NCI-H345 treated with DMSO at 0.1 percent for 48 hours (cell line): ENCODE results near the gene PCDH9.
A peak's percentile ranks its signal among the peaks of the same experiment; 100 is the strongest.
"Not testable (repeated sequence)": the region's sequence is repeated elsewhere in the genome, so short reads cannot be mapped to it uniquely, and the experiment has no call there.

Experiments
- DNase-seq: peaks from one replicate; lab custom pipeline; 2025; ENCODE audit not compliant: unreplicated experiment; lab: John Stamatoyannopoulos, UW

The PCDH9 gene

DNA sequence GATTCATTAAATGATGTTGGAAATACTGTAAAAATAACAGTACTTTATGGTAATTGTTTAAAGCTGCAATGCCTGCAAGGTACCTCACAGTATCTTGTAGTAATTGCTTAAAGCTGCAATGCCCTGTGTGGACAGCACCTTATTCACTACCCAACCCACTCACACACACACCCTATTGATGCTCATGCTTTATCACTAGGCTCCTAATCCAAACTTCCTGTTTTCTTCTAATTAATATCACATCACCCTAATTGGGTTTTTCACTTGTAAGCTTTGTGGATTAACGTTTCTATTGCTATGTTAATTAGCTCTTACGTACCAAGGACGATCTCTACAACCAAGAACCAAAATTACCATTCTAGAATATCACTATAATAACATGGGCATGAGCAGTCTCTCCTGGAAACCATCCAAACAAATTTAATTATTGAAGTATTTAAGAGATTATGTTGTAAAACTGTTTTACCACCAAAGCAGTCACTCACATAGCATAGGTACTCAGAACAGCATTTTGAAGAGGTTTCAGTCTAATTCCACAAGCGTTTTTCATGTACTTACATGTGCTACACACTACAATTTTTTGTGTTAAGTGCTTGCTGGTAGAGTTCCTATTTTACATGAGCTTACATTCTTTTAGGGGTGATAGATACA lies 303.8 kb downstream of the PCDH9 start:
- DNase-seq = no peak

DNA sequence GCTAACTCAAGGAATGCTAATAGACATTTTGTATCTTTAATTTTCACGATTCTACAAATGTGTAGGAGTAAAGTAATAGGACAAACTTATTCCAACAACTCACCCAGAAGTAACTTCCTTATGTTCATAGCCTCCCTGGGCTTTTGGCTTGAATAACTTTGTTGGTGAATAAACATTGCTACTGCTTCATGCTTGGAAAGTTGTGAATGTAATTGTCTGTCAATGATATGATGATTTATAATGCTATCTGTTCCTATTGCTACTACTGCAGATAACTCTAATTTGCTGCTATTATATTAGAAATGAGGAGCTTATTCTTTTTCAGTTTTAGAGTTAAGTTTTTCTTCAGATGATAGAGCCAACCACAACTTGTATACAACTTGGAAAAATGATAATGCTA lies 307.7 kb downstream of the PCDH9 start:
- no peak for DNase-seq

- DNase-seq = no peak
These were observed 308.7 kb downstream of the PCDH9 start for GRCh38 chr13:66921437-66921836.

DNA sequence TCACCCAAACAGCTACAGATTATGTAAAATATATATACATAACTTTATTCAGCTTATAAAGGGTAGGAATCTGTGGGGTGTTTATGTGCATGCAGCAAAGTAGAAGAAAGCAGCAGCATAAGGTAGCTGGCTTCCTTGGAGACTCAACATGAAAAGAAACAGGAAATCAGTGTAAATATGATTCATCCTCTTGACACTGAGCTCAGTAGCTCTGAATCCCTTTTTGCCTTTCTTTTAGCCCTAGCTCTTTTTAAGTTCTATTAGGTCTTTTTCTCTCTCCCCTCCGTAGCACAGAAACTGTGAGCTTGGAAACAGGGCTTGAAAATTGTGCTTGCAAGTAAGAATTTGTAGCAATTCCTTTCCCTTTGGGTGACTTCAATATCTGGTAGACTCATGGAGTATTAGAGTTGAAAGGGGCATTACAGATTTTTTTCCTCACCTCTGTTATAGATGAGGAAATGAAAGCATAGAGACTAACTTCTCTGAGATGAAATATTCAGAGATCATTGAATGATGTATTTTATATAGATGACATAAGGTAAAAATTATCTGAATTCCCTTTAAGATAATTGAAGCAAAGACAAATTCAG lies 314.4 kb downstream of the PCDH9 start:
- DNase-seq = no peak

DNA sequence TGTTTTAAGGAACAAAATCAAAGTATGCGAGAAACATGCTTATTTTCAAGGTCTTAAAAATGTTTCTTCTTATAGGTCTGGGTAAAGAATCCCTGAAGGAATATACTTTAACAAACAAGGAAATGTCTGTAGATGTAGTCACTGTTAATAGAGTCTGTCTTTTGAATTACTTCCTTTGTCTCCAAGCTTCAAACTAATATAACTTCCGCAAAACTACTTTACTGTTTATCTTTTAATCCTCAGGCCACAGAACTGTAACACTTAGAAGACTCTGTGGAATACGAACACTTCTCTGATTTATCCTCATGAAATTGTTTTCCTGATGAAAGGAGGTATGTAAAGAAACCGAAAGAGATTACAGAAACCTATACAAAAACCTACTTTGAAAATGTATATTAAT lies 316.0 kb downstream of the PCDH9 start:
- no peak for DNase-seq

DNA sequence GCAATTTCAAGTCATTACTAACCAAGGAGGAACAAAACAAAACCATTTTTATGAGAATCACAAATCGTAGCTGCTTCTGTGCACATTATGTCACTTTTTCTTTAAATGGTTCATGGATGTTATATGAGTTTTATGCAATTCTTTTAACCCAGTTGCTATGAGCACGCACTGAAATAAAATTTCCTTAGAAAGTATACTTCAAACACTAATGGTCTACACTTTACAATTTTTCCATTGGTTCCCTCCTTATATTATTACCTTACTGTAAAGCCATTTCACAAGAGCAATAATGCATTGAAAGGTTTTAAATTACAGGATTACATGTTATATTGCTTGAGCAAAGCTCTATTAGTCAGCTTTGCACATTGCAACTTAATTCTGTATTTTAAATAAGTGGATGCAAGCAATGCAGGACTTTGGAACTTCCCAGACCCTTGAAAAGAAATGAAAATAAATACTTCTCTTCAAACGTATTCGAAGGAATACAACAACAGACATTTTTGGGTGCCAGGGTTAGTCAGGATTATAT lies 318.7 kb downstream of the PCDH9 start:
- DNase-seq = no peak

- no peak for DNase-seq
These were observed 330.2 kb downstream of the PCDH9 start for GRCh38 chr13:66899955-66900354.

- DNase-seq = no peak
These were observed 333.2 kb downstream of the PCDH9 start for GRCh38 chr13:66896933-66897332.

DNA sequence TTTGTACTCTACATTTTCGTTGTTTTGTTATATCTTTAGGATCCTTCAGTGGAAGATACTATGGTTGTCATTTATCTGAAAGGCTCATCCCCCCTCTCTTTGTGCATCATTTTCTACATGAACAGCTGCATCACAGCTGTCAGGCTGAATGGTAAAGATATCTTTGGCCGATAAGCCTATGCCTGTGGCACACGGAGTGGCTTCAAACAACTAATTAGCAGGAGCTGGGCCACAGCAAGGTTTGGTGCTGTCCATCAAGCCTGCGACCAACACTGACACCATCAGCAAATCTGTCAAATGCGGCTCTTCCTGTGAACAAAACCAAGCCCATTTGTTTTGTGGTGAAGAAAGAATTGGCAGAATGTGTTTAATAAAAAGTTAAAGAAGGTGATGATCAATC lies 334.4 kb downstream of the PCDH9 start:
- DNase-seq = no peak

DNA sequence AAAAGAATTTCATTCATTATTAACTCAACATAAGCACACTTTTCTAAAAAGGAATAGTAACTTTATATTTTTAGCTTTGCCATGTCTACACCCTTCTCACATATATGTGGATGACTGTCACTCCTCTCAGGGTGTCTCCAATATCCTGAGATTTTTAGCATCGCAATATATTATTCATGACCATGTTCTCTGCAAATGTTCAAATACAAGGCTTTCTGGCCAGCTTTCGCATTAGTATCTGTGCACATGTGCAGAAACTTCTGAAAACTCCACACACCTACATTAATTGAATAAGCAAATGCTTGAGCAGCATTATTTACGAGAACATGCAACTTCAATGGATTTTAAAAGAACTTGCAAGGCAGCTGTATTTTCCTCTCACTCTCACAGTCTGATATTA lies 334.8 kb downstream of the PCDH9 start:
- DNase-seq = no peak

DNA sequence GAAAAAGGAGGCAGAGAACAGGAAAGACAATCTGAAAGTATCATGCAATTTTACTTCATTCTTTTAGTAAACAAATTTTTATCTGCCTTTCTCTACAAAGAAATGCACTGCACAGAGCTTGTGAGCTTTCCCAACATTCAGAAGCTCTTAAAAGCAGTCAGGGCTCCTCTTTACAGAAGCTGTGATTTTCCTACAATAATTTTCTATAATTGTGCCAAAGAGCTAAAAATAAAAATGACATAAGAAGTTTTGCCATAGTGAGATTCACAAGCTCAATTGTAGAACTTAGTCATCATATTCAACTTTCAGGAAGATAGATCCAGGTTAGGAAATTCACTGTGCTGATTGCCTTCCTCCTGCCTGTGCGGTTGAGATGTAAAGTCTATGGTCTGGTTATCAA lies 341.4 kb downstream of the PCDH9 start:
- DNase-seq = no peak

GRCh38 chr13:66887088-66887487 lies 343.0 kb downstream of the PCDH9 start:
- no peak for DNase-seq

DNA sequence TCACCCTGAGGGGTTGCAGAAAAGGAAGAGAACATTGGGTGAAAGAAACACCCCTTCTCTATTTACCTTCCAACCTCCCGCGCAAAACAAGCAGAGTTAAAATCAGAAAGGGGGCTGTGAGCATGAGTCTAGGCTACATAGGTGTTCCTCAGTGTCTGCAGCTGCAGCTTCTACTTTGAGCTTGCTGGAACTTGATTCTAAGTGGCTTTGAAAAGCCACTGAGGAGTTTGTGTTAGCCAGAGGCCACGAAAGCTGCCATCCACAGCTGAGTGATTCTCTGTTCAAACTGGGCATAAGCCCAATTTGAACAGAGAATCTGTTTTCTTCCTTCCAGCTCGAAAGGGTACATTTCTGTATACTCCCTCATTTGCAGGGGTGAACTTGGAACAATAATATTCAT lies 343.9 kb downstream of the PCDH9 start:
- no peak for DNase-seq

GRCh38 chr13:66881170-66881569 lies 349.0 kb downstream of the PCDH9 start:
- DNase-seq = not testable (repeated sequence)

DNA sequence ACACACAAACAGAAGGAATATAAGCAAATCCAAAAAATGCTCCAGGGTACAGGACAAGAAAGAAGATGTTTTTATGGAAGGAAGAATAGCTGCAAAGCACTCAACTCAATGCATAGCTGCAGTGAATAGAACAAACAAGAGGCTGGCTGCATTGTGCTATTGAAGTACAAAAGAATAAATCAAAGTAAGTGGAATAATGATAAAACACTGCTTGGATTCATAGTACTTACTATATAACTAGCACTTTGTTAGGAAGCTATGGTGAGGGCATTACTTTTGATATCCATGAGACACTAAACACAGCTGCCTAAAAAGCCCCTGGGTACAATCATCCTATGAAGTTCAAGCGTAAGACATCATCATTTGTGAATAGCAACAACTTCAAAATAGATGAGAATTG lies 350.1 kb downstream of the PCDH9 start:
- peak; percentile 70 for DNase-seq

- DNase-seq = peak; percentile 49
These were observed 354.9 kb downstream of the PCDH9 start for GRCh38 chr13:66875264-66875663.

DNA sequence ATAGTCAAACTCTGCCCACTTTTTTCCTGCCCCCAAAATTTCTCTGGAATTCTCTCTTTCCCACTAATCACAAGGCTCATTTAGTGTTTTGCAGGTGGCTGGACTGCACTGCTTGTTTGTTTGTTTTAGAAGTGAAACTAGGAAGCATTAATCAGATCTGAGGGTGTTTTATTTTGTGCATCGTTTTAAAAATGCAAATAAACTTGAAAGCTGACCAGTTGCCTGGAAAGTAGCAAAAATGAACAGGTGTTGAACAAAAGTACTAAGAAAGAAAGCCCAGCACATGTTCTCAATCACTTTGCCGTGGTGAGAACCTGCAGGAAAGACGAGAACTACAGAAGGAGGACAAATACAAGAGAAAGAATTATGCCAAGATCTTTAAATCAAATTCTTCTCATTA lies 365.5 kb downstream of the PCDH9 start:
- no peak for DNase-seq

DNA sequence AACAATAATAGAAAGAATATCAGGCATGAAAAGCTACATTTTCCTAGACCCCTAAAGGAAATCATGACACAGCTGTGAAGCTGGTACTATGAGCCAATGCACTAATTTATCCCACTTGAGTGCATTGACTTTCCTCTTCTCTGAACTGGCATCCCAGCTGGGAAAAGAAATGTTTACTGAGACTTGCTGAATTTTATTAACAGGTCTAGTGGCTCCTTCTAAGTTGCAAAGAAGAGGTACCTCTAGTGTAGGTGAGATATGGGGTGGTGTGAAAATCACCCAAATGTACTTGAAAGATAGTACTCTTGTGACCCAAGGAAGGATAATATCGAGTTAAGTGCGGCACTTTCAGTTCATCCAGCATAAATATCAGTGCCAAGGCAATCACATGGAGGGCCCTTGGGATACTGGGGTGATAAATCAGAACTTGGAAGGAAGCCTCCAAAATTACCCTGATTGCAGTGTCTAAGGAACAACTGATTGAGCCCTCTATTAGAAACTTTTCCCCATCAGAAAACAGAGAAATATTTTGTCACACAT lies 369.2 kb downstream of the PCDH9 start:
- DNase-seq = no peak

- no peak for DNase-seq
These were observed 369.9 kb downstream of the PCDH9 start for GRCh38 chr13:66859934-66860877.

GRCh38 chr13:66859078-66859477 lies 371.1 kb downstream of the PCDH9 start:
- no peak for DNase-seq

DNA sequence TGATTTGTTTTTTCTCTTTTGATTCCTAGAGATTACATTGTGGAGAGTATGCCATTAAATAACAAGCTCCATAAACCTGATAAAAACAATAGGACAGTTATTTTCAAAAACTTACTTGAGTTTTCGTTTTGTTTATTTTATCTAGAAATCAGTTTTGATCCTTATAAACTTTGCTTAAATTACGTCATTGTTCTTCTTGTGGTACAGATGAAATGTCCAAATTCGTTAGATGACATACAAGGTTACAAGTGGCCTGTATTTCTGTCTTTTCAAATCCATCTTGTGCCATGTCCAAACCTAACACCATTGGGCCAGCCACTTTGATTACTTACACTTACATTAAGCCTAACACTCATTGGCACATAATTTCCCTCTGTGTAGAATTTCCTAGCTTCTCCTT lies 372.0 kb downstream of the PCDH9 start:
- DNase-seq = no peak

- no peak for DNase-seq
These were observed 375.0 kb downstream of the PCDH9 start for GRCh38 chr13:66855131-66855530.
